Endothelial cell of umbilical vein (primary cell): ENCODE results near the gene ADGRF3. TPM values are rescaled to one million over a fixed set of nuclear protein-coding genes. Genes with fewer than 3 reads are reported as not detected.

Experiments
- BruUV-seq: library from RNA; stranded (reverse); fragments of 400-500 nt; replicated peaks from 2 replicates; lab custom pipeline; 2021; lab: Mats Ljungman, UMichigan
- CTCF ChIA-PET: fragments of 300-600, 350-600 bp; sonication (Branson Sonifier 250); formaldehyde crosslinking; loops from one replicate; lab custom pipeline; 2021; ENCODE audit warnings: antibody characterized with exemption, inconsistent platforms; lab: Charles Lee
- POLR2A ChIA-PET: fragments of 300-600, 350-600 bp; sonication (Branson Sonifier 250); formaldehyde crosslinking; loops from one replicate; lab custom pipeline; 2021; ENCODE audit warnings: antibody characterized with exemption, inconsistent platforms; lab: Charles Lee
- DNase-seq: peaks from one replicate; pipeline ENCODE4 v3.0.0-alpha.2; 2011; ENCODE audit warnings: low read depth, low spot score
- FAIRE-seq: peaks from 2 replicates; lab custom pipeline; 2011; peaks lifted over from hg19 to GRCh38; lab: Jason Lieb, UNC
- H2AFZ ChIP-seq: 2 replicates; pipeline ENCODE4 v1.6.0; 2012; ENCODE audit warnings: low read depth, low read length, control low read depth, inconsistent platforms
- H3K27ac ChIP-seq: 2 replicates; pipeline ENCODE4 v1.5.1; 2011; ENCODE audit warnings: low read depth, mild to moderate bottlenecking, control low read depth, low read length, moderate library complexity; ENCODE audit not compliant: insufficient read depth
- H3K27me3 ChIP-seq, 2 experiments: 2 replicates each; pipeline versions ENCODE4 v1.6.0 to v1.6.1; 2011; ENCODE audit warnings: low read length in 2 of 2, mixed read lengths in 1 of 2; ENCODE audit not compliant: control insufficient read depth in 2 of 2, insufficient read depth in 2 of 2
- H3K36me3 ChIP-seq, 2 experiments: 2 replicates in 1 of 2; 3 replicates in 1 of 2; pipeline ENCODE4 v1.5.1; 2011; ENCODE audit warnings: low read length in 2 of 2, mild to moderate bottlenecking in 1 of 2, moderate library complexity in 1 of 2; ENCODE audit not compliant: control insufficient read depth in 2 of 2, insufficient read depth in 2 of 2; ENCODE audit errors: extremely low read depth in 1 of 2
- H3K4me1 ChIP-seq: 3 replicates; pipeline ENCODE4 v1.5.1; 2011; ENCODE audit warnings: mild to moderate bottlenecking, low read length; ENCODE audit not compliant: control insufficient read depth, insufficient read depth; ENCODE audit errors: extremely low read depth
- H3K4me2 ChIP-seq: 2 replicates; pipeline ENCODE4 v1.6.1; 2011; ENCODE audit warnings: low read length, control low read depth, mixed read lengths; ENCODE audit not compliant: insufficient read depth
- H3K4me3 ChIP-seq, 3 experiments: fragments of 200-600 bp in 1 of 3; sonication (generic), shearing (Covaris generic) in 1 of 3; replicated peaks in 1 of 3; 2 replicates each; pipeline ENCODE4 v1.5.1; 2011 to 2016; ENCODE audit warnings: control low read depth in 3 of 3, low read length in 3 of 3, mild to moderate bottlenecking in 2 of 3, inconsistent platforms in 1 of 3, low read depth in 1 of 3, moderate library complexity in 1 of 3; ENCODE audit not compliant: insufficient read depth in 1 of 3
- H3K79me2 ChIP-seq: 2 replicates; pipeline ENCODE4 v1.6.0; 2012; ENCODE audit warnings: low read length, inconsistent platforms; ENCODE audit not compliant: control insufficient read depth, insufficient read depth
- H3K9ac ChIP-seq: replicated peaks from 2 replicates; pipeline ENCODE3; 2011; ENCODE audit warnings: low read length, control low read depth; ENCODE audit not compliant: insufficient read depth; ENCODE audit errors: extremely low read depth
- H3K9me1 ChIP-seq: replicated peaks from 3 replicates; pipeline ENCODE4 v1.6.0; 2011; ENCODE audit warnings: mild to moderate bottlenecking, low read length; ENCODE audit not compliant: control insufficient read depth, insufficient read depth; ENCODE audit errors: extremely low read depth
- H3K9me3 ChIP-seq: replicated peaks from 2 replicates; pipeline ENCODE4 v1.5.1; 2012; ENCODE audit warnings: low read length, inconsistent platforms; ENCODE audit not compliant: control insufficient read depth, insufficient read depth
- H4K20me1 ChIP-seq: replicated peaks from 2 replicates; pipeline ENCODE3; 2011; ENCODE audit warnings: mild to moderate bottlenecking, low read length; ENCODE audit not compliant: control insufficient read depth, insufficient read depth; ENCODE audit errors: extremely low read depth
- CTCF ChIP-seq, 2 donors: IDR thresholded peaks; 1 replicate in 1 of 2; 2 replicates in 1 of 2; pipeline ENCODE4 v1.5.1; 2011; ENCODE audit warnings: low read length in 2 of 2, mild to moderate bottlenecking in 2 of 2, moderate library complexity in 2 of 2, control low read depth in 1 of 2, inconsistent platforms in 1 of 2, low read depth in 1 of 2; ENCODE audit not compliant: insufficient read depth in 1 of 2; ENCODE audit errors: extremely low read depth in 1 of 2
- EZH2 ChIP-seq: IDR thresholded peaks from 2 replicates; pipeline ENCODE4 v1.6.1; 2012; ENCODE audit warnings: borderline replicate concordance, low read depth, mild to moderate bottlenecking, moderate library complexity, low read length, inconsistent platforms; ENCODE audit not compliant: severe bottlenecking
- FOS ChIP-seq: IDR thresholded peaks from 2 replicates; pipeline ENCODE4 v1.6.1; 2011; ENCODE audit warnings: mild to moderate bottlenecking, low read length, moderate library complexity, borderline replicate concordance; ENCODE audit not compliant: insufficient read depth
- GATA2 ChIP-seq: IDR thresholded peaks from 2 replicates; pipeline ENCODE4 v1.7.0; 2011; ENCODE audit warnings: low read depth, mild to moderate bottlenecking, moderate library complexity, mixed read lengths, low read length; ENCODE audit not compliant: insufficient read length, insufficient read depth
- JUN ChIP-seq: IDR thresholded peaks from 2 replicates; pipeline ENCODE4 v1.6.1; 2011; ENCODE audit warnings: borderline replicate concordance, low read depth; ENCODE audit not compliant: insufficient read length, insufficient read depth
- MAX ChIP-seq: IDR thresholded peaks from 2 replicates; pipeline ENCODE4 v1.6.1; 2011; ENCODE audit not compliant: insufficient read depth, insufficient read length
- MYC ChIP-seq: IDR thresholded peaks from one replicate; pipeline ENCODE4 v1.6.1; 2011; ENCODE audit warnings: mild to moderate bottlenecking, low read depth, low read length
- POLR2A ChIP-seq: IDR thresholded peaks from 2 replicates; pipeline ENCODE4 v1.6.1; 2012; ENCODE audit warnings: low read depth, mild to moderate bottlenecking, control low read depth, low read length
- POLR2AphosphoS5 ChIP-seq: IDR thresholded peaks from 2 replicates; pipeline ENCODE4 v1.6.1; 2012; ENCODE audit warnings: low read depth, mild to moderate bottlenecking, control low read depth, low read length, moderate library complexity; ENCODE audit not compliant: insufficient read depth
- dilution Hi-C: fragments of 300-500 bp; cut with MboI; formaldehyde crosslinking; loops from one replicate; pipeline ENCODE4 v1.15.0; 2019; ENCODE audit warnings: low sequenced_read_pairs; ENCODE audit not compliant: extremely low pct_ligation_motif_present
- intact Hi-C: fragments of 100-400 bp; cut with micrococcal nuclease; formaldehyde crosslinking; loops from one replicate; pipeline ENCODE4 v1.10.0; 2022
- polyA plus RNA-seq, 4 experiments: library from polyadenylated mRNA; depleted of rRNA in 3 of 4; stranded (reverse) in 3 of 4; unstranded in 1 of 4; fragments of >200 nt; gene quantifications; 2 replicates each; pipeline versions ENCODE4 v1.2.1 to v1.2.3, GENCODE V29; 2011 to 2012; ENCODE audit warnings: missing spikeins in 1 of 4
- total RNA-seq: library from RNA; stranded (reverse); gene quantifications from 2 replicates; pipeline ENCODE4 v1.2.3, GENCODE V29; 2021

ADGRF3 gene
- total and polyA plus RNA-seq, 2 donors (not counting 3 experiments of a cell fraction or from before 2014, with no cell fraction given), result 0.21 to 0.73 TPM

GRCh38 chr2:26276484-26277227, 69.9 kb downstream of the ADGRF3 start:
- DNase-seq, result no peak
- Histone ChIP-seq H3K27ac (no peak overlapping the region), H2AFZ (no peak overlapping the region), H3K4me1 (peaks cover 18% of the 10 kb centered on the region), H3K9me3 (no peaks in the 10 kb centered on the region), H3K79me2 (no peaks in the 10 kb centered on the region), H3K9ac (no peak overlapping the region), H3K9me1 (no peaks in the 10 kb centered on the region), H3K4me3 (no peak overlapping the region), H3K27me3 (no peaks in the 10 kb centered on the region), H3K4me2 (no peak overlapping the region), H4K20me1 (no peaks in the 10 kb centered on the region), H3K36me3 (peaks cover 4 to 16% of the 10 kb centered on the region in 2 experiments)
- ChIA-PET CTCF (interaction anchor here (0.7 to 1.5 kb wide), 3 partner anchors 32 to 570 kb away, joined by 3 read pairs; partner anchors contain the start of genes HADHA and HADHB), POLR2A (no interaction called here)
- dilution Hi-C loops (no loop called here), intact Hi-C loops (no loop called here)
- BruUV-seq, result no TSS peak
- TF ChIP-seq CTCF (IDR thresholded peaks at IDR 0.05; ENCODE audit: extremely low read depth in 1 of 2, insufficient read depth in 1 of 2, low read depth in 1 of 2, low read length in 2 of 2), result no peak
- no peak for TF ChIP-seq POLR2A
- no peak for TF ChIP-seq EZH2
- TF ChIP-seq GATA2, result no peak
- TF ChIP-seq MYC, result no peak
- no peak for TF ChIP-seq JUN
- no peak for TF ChIP-seq FOS
- no peak for TF ChIP-seq MAX
- no peak for TF ChIP-seq POLR2AphosphoS5
- FAIRE-seq, result no peak
